Measurements from ENCODE around the gene YEATS4.

- TF ChIP-seq SIN3A (IDR thresholded peaks at IDR 0.05; ENCODE audit: borderline replicate concordance, insufficient read depth, low read depth, low read length) (no peak), CTCF (IDR thresholded peaks at IDR 0.05) (no peak), REST (IDR thresholded peaks at IDR 0.05; ENCODE audit: insufficient read depth in 1 of 2, low read depth in 2 of 2, low read length in 1 of 2) (no peak), TCF7L2 (IDR thresholded peaks at IDR 0.05; ENCODE audit: low read depth, low read length) (no peak), POLR2AphosphoS5 (IDR thresholded peaks at IDR 0.05; ENCODE audit: low read depth, low read length) (no peak)
Observed at GRCh38 chr12:69355363-69356028, 4.0 kb upstream of the YEATS4 start.

All from Panc1 (cell line).